Skin epidermis (tissue), 12 donors: ENCODE data around the gene CCDC24.

Source experiments
- H3K27ac ChIP-seq, 21 experiments: fragments of 200-600 bp; sonication (generic) in 11 of 21; one replicate each; pipeline ENCODE4 v1.5.0; 2020; ENCODE audit warnings: mild to moderate bottlenecking in 3 of 21, inconsistent platforms in 2 of 21, moderate library complexity in 2 of 21
- H3K4me3 ChIP-seq, 7 experiments: fragments of 200-600 bp; sonication (generic) in 2 of 7; one replicate each; pipeline ENCODE4 v1.5.0; 2020; ENCODE audit warnings: inconsistent platforms in 2 of 7, mild to moderate bottlenecking in 2 of 7, moderate library complexity in 1 of 7

CCDC24 gene

GRCh38 chr1:44033041-44033575 is 41.7 kb downstream of the CCDC24 start:
- H3K27ac ChIP-seq, result peak overlapping the region in 4 of 21 experiments; percentile 2 to 96 (median 80)

DNA sequence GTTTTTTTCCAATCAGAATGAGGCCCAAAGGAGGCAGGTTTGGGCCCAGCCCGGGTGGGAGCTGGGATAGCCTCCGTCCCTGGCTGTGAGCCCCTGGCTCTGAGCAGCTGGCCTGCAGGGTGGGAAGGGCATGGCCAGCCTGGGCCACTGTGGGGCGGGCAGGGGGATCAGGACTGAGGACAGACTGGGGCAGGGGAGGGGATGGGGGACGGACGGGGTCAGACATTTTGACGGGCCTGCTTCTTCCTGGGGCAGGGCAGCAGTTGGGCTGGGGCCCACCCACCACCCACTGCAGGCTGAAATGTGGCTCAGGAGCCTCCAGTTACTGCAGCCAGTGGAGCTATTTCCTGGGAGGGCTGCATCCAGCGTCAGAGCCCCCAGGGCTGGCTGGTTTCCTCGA is 42.4 kb downstream of the CCDC24 start:
- no peak overlapping the region for H3K4me3 ChIP-seq
- peak overlapping the region in 2 of 21 experiments; percentile 83 to 96 for H3K27ac ChIP-seq

More at GRCh38 chr1:44033041-44033575, 41.7 kb downstream of the CCDC24 start:
- no peak overlapping the region for H3K4me3 ChIP-seq

GRCh38 chr1:44034423-44034822 is 43.0 kb downstream of the CCDC24 start:
- Histone ChIP-seq H3K4me3 (no peak overlapping the region), H3K27ac (peak overlapping the region in 1 of 21 experiments; percentile 83)

- Histone ChIP-seq H3K4me3 (no peak overlapping the region), H3K27ac (peak overlapping the region in 3 of 21 experiments; percentile 2 to 46 (median 15))
Measured at GRCh38 chr1:44034976-44035716, 43.7 kb downstream of the CCDC24 start.

GRCh38 chr1:44035726-44036408 is 44.5 kb downstream of the CCDC24 start:
- H3K4me3 ChIP-seq, result no peak overlapping the region
- peak overlapping the region in 6 of 21 experiments; percentile 2 to 62 (median 23) for H3K27ac ChIP-seq

GRCh38 chr1:44036409-44037139 is 45.2 kb downstream of the CCDC24 start:
- H3K27ac ChIP-seq, result peak overlapping the region in 4 of 21 experiments; percentile 2 to 62 (median 24)
- no peak overlapping the region for H3K4me3 ChIP-seq

GRCh38 chr1:44037154-44037553 is 45.8 kb downstream of the CCDC24 start:
- no peak overlapping the region for H3K4me3 ChIP-seq
- H3K27ac ChIP-seq, result no peak overlapping the region

DNA sequence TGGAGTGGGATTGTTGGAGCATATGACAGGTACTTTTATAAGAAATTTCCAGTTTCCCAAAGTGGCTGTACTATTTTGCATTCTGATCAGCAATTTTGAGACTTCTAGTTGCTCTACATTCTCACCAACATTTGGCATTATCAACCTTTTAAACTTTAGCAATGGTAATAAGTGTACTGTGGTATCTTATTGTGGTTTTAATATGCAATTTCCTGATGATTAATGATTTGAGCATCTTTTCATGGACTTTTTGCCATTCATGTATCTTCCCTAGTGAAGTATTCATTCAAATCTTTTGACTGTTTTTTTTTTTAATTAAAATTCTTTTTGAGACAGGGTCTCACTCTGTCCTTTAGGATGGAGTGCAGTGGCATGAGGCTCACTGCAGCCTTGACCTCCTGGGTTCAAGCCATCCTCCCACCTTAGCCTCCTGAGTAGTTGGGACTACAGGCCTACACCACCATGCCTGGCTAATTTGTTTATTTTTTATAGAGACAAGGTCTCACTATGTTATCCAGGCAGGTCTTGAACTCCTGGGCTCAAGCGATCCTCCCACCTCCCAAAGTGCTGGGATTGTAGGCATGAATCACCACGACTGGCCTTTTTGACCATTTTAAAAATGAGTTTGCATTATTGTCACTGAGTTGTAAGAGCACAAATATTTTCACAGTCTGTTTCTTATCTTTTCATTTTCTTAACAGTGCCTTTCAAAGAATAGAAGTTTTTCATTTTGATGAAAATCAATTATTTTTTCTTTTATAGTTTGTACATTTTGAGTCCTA is 47.7 kb downstream of the CCDC24 start:
- Histone ChIP-seq H3K27ac (no peak overlapping the region), H3K4me3 (no peak overlapping the region)

- H3K4me3 ChIP-seq, result no peak overlapping the region
- H3K27ac ChIP-seq, result no peak overlapping the region
Measured at GRCh38 chr1:44040418-44040817, 49.0 kb downstream of the CCDC24 start.

DNA sequence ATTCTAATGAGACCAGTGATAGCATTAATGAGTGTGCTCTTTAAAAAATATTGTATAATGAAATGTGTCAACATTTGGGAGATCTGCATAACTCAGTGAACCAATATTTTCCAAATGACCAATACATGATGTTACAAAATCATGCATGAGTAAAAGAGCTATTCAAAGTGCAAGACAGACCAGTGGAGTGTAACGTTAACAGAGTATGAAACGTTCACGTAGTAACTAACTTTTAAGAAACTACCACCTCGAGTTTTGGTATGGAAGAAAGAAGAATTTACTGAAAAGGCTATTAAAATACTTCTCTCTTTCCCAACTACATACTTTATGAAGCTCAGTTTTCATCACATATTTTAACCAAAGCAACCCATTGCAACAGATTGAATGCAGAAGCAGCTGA is 49.4 kb downstream of the CCDC24 start:
- H3K27ac ChIP-seq, result no peak overlapping the region
- H3K4me3 ChIP-seq, result no peak overlapping the region

DNA sequence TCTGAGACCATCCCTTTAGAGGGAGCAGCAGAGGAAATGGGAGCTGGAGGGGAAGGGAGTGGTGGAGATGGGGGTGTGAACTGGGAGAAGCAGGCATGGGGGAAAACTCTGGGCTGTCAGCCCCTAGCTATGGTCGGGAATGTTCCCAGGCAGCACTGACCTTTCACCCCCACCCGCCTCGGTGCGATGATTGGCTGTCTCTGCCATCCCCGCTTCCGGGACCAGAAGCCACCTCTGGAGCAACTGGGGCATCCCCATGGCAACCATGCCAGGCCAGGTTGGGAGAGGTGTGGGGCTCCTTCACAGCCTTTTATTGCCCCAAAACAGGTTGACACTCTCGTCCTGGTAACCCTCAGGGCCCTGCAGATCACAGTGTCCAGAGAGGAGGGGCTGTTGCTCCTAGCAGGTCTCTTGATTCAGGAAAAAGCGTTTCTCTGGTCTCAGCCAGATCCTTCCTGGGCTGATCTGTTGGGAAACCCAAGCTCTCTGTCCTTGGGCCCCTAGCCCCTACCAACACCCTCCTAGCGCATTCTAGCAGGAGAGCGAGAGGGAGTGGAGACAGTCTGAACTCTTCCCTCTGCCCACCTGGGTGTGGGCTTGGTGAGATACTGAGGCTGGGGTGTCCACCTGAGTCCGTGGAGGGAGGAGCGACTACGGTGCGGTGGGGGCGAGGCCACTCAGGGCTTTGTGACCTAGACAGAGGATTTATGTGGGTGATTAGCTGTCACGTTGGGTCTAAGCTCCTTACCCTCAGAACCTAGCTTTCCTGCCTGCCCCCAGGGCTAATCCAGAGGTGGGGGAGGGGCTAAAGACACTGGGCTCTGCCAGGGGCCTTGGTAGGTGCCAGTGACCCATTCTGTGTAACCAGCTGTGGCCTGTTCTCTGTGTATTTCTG is 52.0 kb downstream of the CCDC24 start:
- Histone ChIP-seq H3K27ac (no peak overlapping the region), H3K4me3 (no peak overlapping the region)

- Histone ChIP-seq H3K27ac (no peak overlapping the region), H3K4me3 (no peak overlapping the region)
Measured at GRCh38 chr1:44044071-44044801, 52.8 kb downstream of the CCDC24 start.

- Histone ChIP-seq H3K4me3 (no peak overlapping the region), H3K27ac (no peak overlapping the region)
Measured at GRCh38 chr1:44045064-44045463, 53.7 kb downstream of the CCDC24 start.
